Mesendoderm (in vitro differentiated cells): ENCODE measurements around the gene RHOT2.
"Not testable (repeated sequence)": the region's sequence is repeated elsewhere in the genome, so short reads cannot be mapped to it uniquely, and the experiment has no call there.

ENCODE experiments used
- DNase-seq: peaks from one replicate; pipeline ENCODE4 v3.0.0; 2013
- H2AK5ac ChIP-seq: 2 replicates; pipeline ENCODE4 v1.6.1; 2013; ENCODE audit warnings: low read length, inconsistent platforms
- H2BK120ac ChIP-seq: 2 replicates; pipeline ENCODE4 v1.6.1; 2013; ENCODE audit warnings: low read depth, mild to moderate bottlenecking, low read length, moderate library complexity, mixed read lengths
- H2BK15ac ChIP-seq: replicated peaks from 2 replicates; pipeline ENCODE4 v1.6.1; 2013; ENCODE audit warnings: low read depth, mild to moderate bottlenecking, moderate library complexity
- H2BK5ac ChIP-seq: 2 replicates; pipeline ENCODE4 v1.6.1; 2013; ENCODE audit warnings: low read length, inconsistent platforms
- H3K18ac ChIP-seq: 2 replicates; pipeline ENCODE4 v1.6.1; 2013; ENCODE audit warnings: mild to moderate bottlenecking, low read length, mixed read lengths
- H3K23ac ChIP-seq: one replicate; pipeline ENCODE4 v1.6.1; 2013; ENCODE audit warnings: low read length
- H3K27ac ChIP-seq: 2 replicates; pipeline ENCODE4 v1.5.1; 2013; ENCODE audit warnings: low read depth, mild to moderate bottlenecking, inconsistent platforms, low read length, moderate library complexity
- H3K27me3 ChIP-seq: 2 replicates; pipeline ENCODE4 v1.6.1; 2013; ENCODE audit warnings: low read length, control low read depth, mild to moderate bottlenecking, inconsistent platforms; ENCODE audit not compliant: insufficient read depth, poor library complexity
- H3K36me3 ChIP-seq: 2 replicates; pipeline ENCODE4 v1.6.1; 2013; ENCODE audit warnings: low read length, inconsistent platforms; ENCODE audit not compliant: control insufficient read depth, insufficient read depth
- H3K4ac ChIP-seq: one replicate; pipeline ENCODE4 v1.6.1; 2013; ENCODE audit warnings: low read depth, mild to moderate bottlenecking, low read length, moderate library complexity
- H3K4me1 ChIP-seq: 2 replicates; pipeline ENCODE4 v1.6.1; 2013; ENCODE audit warnings: low read depth, low read length, inconsistent platforms; ENCODE audit not compliant: control insufficient read depth
- H3K4me2 ChIP-seq: 2 replicates; pipeline ENCODE4 v1.6.1; 2013; ENCODE audit warnings: low read length
- H3K4me3 ChIP-seq: 2 replicates; pipeline ENCODE4 v1.5.1; 2013; ENCODE audit warnings: mild to moderate bottlenecking, low read length
- H3K56ac ChIP-seq: one replicate; pipeline ENCODE4 v1.6.1; 2013; ENCODE audit warnings: low read length
- H3K79me1 ChIP-seq: 2 replicates; pipeline ENCODE4 v1.6.1; 2013; ENCODE audit warnings: low read length, inconsistent platforms
- H3K79me2 ChIP-seq: 2 replicates; pipeline ENCODE4 v1.6.1; 2013; ENCODE audit warnings: mild to moderate bottlenecking, low read length; ENCODE audit not compliant: control insufficient read depth, insufficient read depth
- H3K9ac ChIP-seq: 2 replicates; pipeline ENCODE4 v1.6.1; 2013; ENCODE audit warnings: low read length, inconsistent platforms
- H4K5ac ChIP-seq: one replicate; pipeline ENCODE4 v1.6.1; 2013; ENCODE audit warnings: low read length
- H4K8ac ChIP-seq: one replicate; pipeline ENCODE4 v1.6.1; 2013; ENCODE audit warnings: low read depth, mild to moderate bottlenecking, control low read depth, low read length, moderate library complexity
- WGBS: extraction: QIAGEN DNeasy Blood & Tissue Kit; methylation state at CpG from one replicate; pipeline ENCODE4 v1.1.7; 2013; ENCODE audit warnings: low lambda C conversion rate, missing lambda C conversion rate; ENCODE audit not compliant: insufficient coverage; ENCODE audit errors: extremely low coverage; 5-methylcytosine and 5-hydroxymethylcytosine counted together

The RHOT2 gene

DNA sequence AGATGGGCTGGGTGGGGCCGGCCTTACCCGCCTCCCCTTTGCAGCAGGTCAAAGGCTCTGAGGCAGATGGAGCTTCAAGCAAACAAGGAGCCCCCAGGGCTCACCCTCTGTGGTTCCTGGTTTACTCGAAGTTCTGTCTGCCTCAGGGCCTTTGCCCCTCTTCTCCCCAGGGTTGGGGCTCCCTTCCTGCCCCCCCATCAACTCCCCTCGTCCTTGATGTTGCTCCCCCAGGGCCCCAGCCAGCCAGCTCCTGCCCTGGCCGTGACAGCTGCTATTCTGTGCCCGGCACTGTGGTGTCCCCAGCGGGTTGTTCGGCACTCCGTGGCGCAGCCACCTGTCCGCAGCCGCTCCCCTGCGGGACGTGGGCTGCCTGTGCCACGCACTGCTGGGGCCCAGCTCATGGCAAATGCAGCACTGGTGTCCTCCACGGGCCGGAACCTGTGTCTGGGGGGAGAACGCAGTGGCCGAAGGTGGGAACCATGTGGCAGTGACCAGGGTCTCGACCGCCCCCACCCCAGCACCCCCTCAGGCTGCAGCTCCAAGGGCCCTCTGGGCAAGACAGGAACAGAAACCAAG lies 42.7 kb downstream of the RHOT2 start:
- Histone ChIP-seq H2BK120ac (no peak overlapping the region), H3K4me3 (no peak overlapping the region), H3K18ac (no peak overlapping the region), H3K4me2 (no peak overlapping the region), H3K9ac (no peak overlapping the region), H2AK5ac (no peak overlapping the region), H3K27me3 (peaks cover 16% of the 10 kb centered on the region), H3K79me1 (no peaks in the 10 kb centered on the region), H3K36me3 (no peaks in the 10 kb centered on the region), H3K4ac (no peak overlapping the region), H4K5ac (no peak overlapping the region), H2BK15ac (no peak overlapping the region), H3K27ac (no peak overlapping the region), H3K4me1 (no peaks in the 10 kb centered on the region), H3K23ac (no peak overlapping the region), H3K56ac (no peak overlapping the region), H4K8ac (no peak overlapping the region), H2BK5ac (no peak overlapping the region), H3K79me2 (no peaks in the 10 kb centered on the region)
- DNase-seq = no peak
- no CpG with 5 or more reads among the region's 21 CpGs for WGBS

DNA sequence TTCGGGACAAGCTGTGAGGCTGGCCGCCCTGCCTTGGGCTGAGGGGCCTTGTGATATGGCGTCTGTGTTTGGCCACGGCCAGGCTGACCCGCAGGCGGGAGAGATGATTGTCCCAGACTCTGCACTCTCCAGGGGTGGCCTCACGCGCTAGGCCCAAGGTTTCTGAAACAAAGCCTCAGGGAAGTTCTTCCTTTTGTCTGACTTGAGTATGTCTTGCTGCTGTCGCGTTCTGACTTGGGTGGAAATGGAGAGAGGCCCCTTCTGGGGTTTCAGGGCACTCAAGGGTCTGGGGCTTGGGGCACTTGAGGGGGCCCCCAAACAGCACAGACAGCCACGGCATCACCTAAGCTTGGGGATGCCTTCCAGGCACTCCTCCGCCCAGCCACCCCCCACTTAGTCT lies 43.2 kb downstream of the RHOT2 start:
- no peak overlapping the region for H3K9ac ChIP-seq
- no peak overlapping the region for H3K56ac ChIP-seq
- no peaks in the 10 kb centered on the region for H3K36me3 ChIP-seq
- no peak overlapping the region for H3K23ac ChIP-seq
- H4K8ac ChIP-seq = no peak overlapping the region
- no peak overlapping the region for H2AK5ac ChIP-seq
- no peak overlapping the region for H3K27ac ChIP-seq
- no peaks in the 10 kb centered on the region for H3K79me1 ChIP-seq
- H3K4me3 ChIP-seq = no peak overlapping the region
- H3K4me2 ChIP-seq = no peak overlapping the region
- H3K4ac ChIP-seq = no peak overlapping the region
- H3K79me2 ChIP-seq = no peaks in the 10 kb centered on the region
- H3K27me3 ChIP-seq = peaks cover 18% of the 10 kb centered on the region
- DNase-seq = no peak
- H2BK5ac ChIP-seq = no peak overlapping the region
- no peak overlapping the region for H2BK15ac ChIP-seq
- H4K5ac ChIP-seq = no peak overlapping the region
- no peaks in the 10 kb centered on the region for H3K4me1 ChIP-seq
- H2BK120ac ChIP-seq = no peak overlapping the region
- H3K18ac ChIP-seq = no peak overlapping the region
- WGBS = no CpG with 5 or more reads among the region's 12 CpGs

DNA sequence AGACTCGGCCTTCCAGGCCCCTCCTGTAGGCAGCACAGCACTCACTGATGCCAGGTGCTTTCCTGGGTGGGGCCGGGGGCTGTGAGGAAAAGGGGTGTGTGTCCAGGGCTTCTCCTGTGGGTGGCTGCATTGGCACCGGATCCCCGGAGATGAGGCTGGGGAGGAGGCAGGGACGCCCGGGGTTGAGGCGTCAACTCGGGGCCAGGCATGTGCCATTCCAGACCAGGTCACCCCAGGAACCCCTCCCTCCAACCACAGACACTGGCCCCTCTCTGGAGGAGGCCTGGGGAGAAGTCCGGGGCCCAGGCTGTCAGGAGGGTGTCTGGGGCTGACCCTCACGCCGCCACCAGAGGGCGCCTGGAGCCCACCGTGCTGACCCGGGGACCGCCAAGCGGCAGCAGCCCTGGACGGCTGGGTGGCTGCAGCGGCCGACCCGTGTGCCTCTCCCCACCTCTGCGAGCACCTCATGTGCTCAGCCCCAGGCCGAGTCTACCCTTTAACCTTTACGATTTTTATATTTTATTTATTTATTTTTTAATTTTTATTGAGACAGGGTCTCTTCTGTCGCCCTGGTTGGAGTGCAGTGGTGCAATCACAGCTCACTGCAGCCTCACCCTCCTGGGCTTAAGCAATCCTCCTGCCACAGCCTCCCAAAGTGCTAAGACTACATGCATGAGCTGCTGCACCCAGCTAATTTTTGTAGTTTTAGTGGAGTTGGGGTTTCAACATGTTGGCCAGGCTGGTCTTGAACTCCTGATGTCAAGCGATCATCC lies 43.8 kb downstream of the RHOT2 start:
- no CpG with 5 or more reads among the region's 25 CpGs for WGBS
- Histone ChIP-seq H2AK5ac (no peak overlapping the region), H3K27ac (no peak overlapping the region), H3K79me1 (no peaks in the 10 kb centered on the region), H3K9ac (no peak overlapping the region), H3K18ac (no peak overlapping the region), H4K5ac (no peak overlapping the region), H3K4ac (no peak overlapping the region), H2BK15ac (no peak overlapping the region), H2BK5ac (no peak overlapping the region), H3K4me3 (no peak overlapping the region), H3K36me3 (no peaks in the 10 kb centered on the region), H3K4me2 (no peak overlapping the region), H2BK120ac (no peak overlapping the region), H3K23ac (no peak overlapping the region), H4K8ac (no peak overlapping the region), H3K56ac (no peak overlapping the region), H3K79me2 (no peaks in the 10 kb centered on the region), H3K27me3 (peaks cover 12% of the 10 kb centered on the region), H3K4me1 (no peaks in the 10 kb centered on the region)
- DNase-seq = peak; percentile 75

DNA sequence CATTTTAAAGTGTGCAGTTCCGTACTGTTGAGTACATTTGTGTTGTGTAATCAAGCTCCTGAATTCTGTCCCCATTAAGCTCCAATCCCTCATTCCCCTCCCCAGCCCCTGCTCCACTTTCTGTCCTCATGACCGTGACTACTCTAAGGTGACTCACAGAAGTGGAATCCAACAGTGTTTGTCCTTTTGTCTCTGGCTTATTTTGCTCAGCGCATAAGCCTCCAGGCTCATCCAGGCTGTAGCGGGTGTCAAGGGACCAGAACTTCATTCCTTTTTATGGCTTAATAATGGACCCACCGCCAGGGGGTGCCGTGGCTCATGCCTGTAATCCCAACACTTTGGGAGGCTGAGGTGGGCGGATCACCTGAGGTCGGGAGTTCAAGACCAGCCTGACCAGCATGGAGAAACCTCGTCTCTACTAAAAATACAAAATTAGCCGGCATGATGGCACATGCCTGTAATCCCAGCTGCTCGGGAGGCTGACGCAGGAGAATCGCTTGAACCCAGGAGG lies 44.9 kb downstream of the RHOT2 start:
- not testable (repeated sequence) for H3K27ac ChIP-seq, H3K27me3 ChIP-seq
- peak; percentile 97 for DNase-seq

DNA sequence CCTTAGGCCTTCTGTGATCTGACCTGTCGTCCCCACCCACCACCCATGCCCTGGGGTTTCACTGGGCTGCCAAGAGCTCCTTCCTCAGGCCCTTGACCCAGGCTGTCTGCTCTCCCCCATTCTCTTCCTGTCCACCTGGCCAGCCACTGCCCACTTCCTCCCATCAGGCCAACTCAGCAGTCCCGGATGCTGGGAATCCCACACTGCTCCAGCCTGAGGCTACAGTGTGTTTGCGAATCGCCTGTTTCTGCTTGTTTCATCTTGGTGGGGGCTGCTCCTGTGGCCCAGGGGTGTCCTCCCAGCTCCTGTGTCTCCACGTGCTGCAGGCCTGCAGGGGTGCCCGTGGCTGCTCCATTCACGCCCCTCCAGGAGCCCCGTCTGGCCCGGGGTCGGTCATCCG lies 46.1 kb downstream of the RHOT2 start:
- Histone ChIP-seq H2BK15ac (no peak overlapping the region), H3K36me3 (no peaks in the 10 kb centered on the region), H3K27me3 (peaks cover 7% of the 10 kb centered on the region)

More for the DNA sequence above, 44.9 kb downstream of the RHOT2 start:
- H3K4me1 ChIP-seq, H4K8ac ChIP-seq, H2BK120ac ChIP-seq, H4K5ac ChIP-seq, H3K9ac ChIP-seq, H3K79me2 ChIP-seq, H2BK15ac ChIP-seq, H2AK5ac ChIP-seq, H3K23ac ChIP-seq, H2BK5ac ChIP-seq, H3K56ac ChIP-seq, H3K4ac ChIP-seq, H3K4me2 ChIP-seq, H3K79me1 ChIP-seq, H3K4me3 ChIP-seq, H3K36me3 ChIP-seq, H3K18ac ChIP-seq: not testable (repeated sequence)
- WGBS = no CpG with 5 or more reads among the region's 13 CpGs

More for the DNA sequence above, 46.1 kb downstream of the RHOT2 start:
- H3K4me3 ChIP-seq = no peak overlapping the region
- no peak overlapping the region for H3K27ac ChIP-seq
- H4K8ac ChIP-seq = no peak overlapping the region
- no peaks in the 10 kb centered on the region for H3K79me1 ChIP-seq
- H3K79me2 ChIP-seq = no peaks in the 10 kb centered on the region
- DNase-seq = no peak
- no peaks in the 10 kb centered on the region for H3K4me1 ChIP-seq
- H3K18ac ChIP-seq = no peak overlapping the region
- H3K4ac ChIP-seq = no peak overlapping the region
- no peak overlapping the region for H3K23ac ChIP-seq
- H4K5ac ChIP-seq = no peak overlapping the region
- no peak overlapping the region for H3K56ac ChIP-seq
- H3K4me2 ChIP-seq = no peak overlapping the region
- no peak overlapping the region for H2BK5ac ChIP-seq
- H2AK5ac ChIP-seq = no peak overlapping the region
- no peak overlapping the region for H2BK120ac ChIP-seq
- H3K9ac ChIP-seq = no peak overlapping the region
- no CpG with 5 or more reads among the region's 11 CpGs for WGBS
